KG1 (cell line): ENCODE measurements around the gene RIPOR3.
"Not testable (repeated sequence)": the region's sequence is repeated elsewhere in the genome, so short reads cannot be mapped to it uniquely, and the experiment has no call there.

Source experiments
- DNase-seq: peaks from one replicate; lab custom pipeline; 2025; lab: John Stamatoyannopoulos, UW

Gene RIPOR3

GRCh38 chr20:50607850-50608749 lies 83.2 kb downstream of the RIPOR3 start:
- no peak for DNase-seq

GRCh38 chr20:50607436-50607835 lies 83.9 kb downstream of the RIPOR3 start:
- no peak for DNase-seq

DNA sequence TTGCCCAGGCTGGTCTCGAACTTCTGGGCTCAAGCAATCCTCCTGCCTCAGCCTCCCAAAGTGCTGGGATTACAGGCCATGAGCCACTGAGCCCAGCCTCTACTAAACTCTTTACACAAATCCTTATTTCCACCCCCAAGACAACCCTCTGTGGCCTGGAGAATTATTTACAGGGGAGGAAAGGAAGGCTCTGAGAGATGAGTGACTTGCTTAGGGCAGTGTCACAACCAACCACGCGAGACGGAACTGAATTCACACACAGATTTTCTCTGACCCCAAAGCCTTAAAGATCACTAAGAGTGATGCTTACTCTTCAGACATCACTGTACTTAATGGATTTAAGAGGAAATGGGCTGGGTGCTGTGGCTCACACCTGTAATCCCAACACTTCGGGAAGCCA lies 86.2 kb downstream of the RIPOR3 start:
- no peak for DNase-seq

GRCh38 chr20:50604451-50604850 lies 86.9 kb downstream of the RIPOR3 start:
- no peak for DNase-seq

DNA sequence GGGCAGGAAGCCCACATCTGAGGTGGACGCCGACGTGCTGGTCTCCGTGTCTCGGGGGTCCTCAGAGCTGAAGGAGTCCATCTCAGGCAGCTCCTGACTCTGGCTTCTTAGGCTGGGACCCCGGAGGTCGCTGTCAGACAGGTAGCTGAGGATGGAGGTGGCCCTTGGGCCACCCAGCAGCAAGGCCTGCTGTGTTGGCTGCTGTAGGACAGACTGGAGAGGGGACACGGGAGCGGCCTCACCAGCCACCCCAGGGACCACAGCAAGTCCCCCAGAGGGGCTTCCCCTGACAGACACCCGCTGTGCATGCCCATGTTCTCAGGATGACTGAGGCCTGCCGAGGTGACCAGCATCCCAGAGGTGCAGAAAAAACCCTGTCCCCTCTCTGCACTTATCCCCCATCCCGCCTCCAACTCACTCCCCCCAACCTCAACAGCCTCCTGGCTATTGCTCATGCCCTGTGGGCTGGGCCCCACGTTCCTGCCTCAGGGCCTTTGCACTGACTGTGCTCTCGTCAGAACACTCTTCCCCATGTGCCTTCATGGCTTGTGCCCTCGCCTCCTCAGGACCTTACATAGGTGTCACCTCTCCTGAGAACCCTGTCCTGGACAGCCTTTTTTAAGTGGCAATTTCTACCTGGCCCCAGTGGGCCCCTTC lies 88.8 kb downstream of the RIPOR3 start:
- no peak for DNase-seq

DNA sequence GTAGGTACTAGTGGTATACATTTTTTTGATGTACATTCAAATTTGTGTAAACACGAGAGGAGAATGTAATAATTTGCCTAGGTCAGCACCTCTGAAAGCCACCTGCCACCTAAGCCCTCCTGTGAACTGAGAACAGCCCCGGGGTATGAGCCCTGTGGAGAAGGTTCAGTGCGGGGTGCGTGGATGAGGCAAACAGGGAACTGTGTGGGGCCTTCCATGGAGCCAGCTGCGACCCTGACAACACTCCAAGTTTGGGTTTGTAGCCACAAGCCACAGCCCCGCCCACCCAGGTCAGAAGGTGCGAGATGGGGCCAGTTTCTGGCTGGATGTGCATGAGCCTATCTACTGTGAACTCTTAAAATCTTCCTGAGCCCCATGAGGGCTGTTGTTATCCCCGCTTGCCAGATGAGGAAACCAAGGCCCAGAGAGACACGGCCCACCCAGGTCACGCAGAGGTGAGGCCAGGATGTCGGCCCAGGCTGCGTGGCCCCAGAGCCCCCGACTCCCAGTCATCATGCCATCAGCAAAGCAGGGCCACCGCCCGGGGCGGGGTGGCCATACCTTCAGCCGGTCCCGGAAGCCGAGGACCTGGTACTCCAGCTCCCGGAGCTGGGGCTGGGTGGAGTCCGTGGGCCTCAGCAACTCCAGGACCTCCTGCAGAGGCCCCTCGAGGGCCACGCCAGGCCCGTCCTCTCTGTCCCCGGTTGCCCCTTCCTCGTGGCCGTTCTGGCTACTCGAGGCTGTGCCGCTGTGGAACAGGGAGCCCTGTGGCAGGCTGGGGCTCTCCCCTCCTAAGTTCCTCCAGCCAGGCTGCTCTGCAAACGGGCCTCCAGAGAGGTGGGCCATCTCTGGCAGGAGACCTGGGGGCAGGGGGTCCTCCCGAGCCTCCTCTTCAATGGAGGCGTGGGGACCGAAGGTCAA lies 89.6 kb downstream of the RIPOR3 start:
- no peak for DNase-seq

GRCh38 chr20:50600281-50600895 lies 91.0 kb downstream of the RIPOR3 start:
- DNase-seq, result no peak

DNA sequence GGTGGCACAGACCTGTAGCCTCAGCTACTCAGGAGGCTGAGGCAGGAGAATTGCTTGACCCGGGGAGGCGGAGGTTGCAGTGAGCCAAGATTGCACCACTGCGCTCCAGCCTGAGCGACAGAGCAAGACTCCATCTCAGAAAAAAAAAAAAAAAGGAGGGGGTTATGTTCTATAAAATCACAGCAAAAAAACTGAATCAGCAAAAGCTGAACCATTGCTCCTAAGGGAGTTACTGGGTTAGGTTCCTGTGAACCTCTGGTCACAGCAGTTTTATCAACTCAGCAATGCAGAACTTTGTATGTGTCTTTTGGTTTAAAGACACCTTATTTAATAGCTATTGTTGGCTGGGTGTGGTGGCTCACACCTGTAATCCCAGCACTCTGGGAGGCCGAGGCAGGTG lies 92.6 kb downstream of the RIPOR3 start:
- not testable (repeated sequence) for DNase-seq

DNA sequence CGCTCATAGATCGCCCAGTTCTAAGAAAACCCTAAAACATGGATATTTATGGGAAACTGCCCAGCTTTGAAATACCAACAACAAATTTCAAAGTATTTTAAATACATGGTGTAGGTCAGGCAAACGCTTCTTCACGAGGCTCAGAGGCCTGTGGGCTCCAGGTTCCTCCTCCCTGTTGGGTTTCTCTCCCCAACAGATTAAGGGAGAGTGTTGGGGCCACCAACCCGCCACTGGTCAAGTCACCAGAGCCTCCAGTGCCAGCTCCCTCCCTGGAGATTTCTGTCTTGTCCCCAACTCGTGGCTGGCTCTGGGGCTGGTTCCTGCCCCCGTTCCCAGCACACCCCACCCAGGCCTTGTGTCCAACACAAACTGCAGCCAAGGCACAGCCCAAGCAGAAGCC lies 93.3 kb downstream of the RIPOR3 start:
- no peak for DNase-seq

GRCh38 chr20:50597406-50597969 lies 93.9 kb downstream of the RIPOR3 start:
- DNase-seq, result no peak

DNA sequence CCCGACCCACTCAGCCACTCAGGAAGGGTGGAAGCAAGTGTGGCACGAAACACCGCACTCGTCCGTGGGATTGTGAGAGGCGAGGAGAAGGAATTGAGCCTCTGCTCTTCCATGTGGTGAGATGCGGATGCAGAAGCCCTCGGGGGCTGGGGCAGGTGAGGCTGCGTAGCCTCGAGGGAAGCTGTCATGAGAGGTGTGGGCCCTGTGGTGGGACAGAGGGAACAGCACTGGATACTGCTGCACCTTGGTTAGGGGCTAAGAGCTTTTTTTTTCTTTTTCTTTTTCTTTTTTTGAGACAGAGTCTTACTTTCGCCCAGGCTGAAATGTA lies 94.7 kb downstream of the RIPOR3 start:
- no peak for DNase-seq

DNA sequence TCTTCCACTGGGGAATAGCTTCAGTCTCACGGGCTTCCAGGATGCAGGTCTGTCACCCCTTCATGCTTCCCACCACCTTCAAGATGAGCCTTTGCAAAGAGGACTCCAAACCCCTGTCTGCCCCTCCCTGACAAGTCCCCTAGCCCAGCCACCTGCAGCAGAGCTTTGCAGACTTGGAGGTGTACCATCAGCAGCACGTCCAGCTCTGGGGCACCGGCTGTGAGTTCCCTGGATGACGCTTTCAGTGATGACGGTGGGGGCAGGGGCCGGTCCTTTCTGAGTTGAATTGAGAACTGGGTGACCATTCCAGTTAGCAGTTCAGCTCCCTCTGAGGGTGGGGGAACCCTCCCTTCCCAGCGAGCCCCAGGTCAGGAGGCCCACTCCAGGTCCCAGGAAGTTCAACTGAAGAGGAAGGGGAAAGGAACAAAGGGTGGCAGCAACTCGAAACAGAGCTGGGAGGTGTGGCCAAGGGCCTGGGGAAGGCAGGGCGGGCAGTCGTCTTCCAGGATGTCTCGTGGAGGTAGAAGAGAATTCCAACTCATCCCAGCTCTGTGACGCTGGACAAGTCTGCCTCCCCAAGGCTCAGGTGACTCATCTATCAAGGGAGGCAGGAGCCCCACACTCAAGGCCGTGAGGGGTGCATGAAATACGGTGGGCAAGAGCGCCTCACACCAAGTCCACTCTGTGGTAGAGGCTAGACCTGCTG lies 95.2 kb downstream of the RIPOR3 start:
- no peak for DNase-seq

DNA sequence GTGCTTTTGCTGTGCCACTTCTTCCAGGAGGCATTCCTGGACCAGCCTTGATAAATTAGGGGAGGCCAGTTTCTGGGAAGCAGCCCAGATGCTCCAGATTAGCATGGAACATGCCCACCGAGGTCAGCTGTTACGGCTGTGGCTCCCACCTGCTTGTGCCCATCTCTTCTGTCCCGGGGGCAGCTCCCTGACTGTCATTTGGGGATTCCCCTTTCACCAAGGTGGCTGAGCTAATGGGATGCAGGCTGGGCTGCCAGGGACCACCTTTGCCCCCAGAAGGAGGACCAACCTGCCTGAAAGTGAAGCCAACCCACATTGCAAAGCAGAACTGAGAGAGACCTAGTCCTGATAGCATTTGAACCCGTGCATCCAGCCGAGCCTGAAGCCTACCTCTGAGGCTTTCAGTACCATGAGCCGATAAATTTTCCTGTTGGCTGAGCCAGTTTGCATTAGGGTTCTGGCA lies 95.9 kb downstream of the RIPOR3 start:
- DNase-seq, result no peak

GRCh38 chr20:50594591-50595432 lies 96.5 kb downstream of the RIPOR3 start:
- DNase-seq, result no peak

DNA sequence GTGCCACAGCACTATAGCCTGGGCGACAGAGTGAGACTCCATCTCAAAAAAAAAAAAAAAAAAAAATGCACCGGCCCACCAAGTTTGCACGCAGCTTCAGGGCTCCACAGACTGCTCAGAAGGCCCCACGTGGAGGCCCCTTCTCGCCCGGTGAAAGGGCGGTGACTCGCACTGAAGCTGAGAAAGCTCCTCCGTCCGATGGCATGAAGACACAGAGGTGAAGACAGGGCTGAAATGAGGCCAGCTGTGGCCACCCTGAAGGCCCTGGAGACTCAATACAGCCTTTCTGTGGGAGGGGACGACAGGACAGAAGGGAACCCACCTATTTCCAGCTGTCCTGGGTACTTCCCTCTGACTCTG lies 97.1 kb downstream of the RIPOR3 start:
- DNase-seq, result no peak

DNA sequence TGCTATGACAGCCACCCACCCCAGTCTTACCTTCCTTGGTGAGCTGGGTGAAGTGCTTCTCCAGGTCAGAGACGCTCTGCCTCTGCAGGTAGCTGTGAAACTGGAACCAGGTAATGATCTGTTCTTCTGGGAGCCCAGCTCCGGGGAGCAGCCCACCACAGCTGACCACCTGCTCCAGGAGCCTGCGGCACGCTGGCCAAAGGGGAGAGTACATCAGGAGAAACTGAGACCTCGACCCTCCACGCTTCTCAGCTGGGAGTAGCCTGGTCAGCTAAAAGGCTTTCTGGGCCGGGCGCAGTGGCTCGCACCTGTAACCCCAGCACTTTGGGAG lies 98.4 kb downstream of the RIPOR3 start:
- DNase-seq, result no peak

DNA sequence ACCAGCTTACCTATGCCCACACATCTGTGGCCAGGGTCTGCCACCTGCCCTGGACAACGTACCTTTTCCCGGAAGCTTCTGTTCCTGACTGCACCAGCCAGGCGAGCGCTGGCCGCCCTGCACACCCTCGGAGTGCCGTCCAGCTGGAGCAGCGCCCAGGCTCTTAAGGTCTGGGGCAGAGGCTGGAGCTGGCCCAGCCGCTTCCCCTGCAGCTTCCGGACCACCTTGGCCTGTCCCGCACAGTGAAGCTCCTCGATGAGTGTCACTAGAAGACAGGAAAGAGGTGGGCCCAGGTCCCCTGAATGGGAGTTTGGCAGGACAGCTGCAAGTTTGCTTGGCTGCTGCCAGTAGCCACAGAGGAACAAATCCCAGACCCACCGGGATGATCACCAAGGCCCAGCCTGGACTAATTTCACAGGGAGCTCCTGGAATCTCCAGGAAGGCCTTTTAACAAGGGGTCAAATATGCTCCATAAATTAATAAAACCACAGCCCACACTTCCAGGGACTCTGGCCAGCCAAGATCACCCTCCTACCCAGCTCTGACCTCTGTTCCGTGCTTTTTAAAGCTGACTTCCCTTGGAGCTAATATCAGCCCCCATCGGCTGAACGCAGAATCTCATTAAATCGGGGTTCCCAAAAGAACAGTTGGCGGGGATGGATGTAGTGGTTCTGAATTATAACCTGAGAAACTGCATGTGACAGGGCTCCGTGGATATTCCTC lies 98.9 kb downstream of the RIPOR3 start:
- DNase-seq, result no peak

DNA sequence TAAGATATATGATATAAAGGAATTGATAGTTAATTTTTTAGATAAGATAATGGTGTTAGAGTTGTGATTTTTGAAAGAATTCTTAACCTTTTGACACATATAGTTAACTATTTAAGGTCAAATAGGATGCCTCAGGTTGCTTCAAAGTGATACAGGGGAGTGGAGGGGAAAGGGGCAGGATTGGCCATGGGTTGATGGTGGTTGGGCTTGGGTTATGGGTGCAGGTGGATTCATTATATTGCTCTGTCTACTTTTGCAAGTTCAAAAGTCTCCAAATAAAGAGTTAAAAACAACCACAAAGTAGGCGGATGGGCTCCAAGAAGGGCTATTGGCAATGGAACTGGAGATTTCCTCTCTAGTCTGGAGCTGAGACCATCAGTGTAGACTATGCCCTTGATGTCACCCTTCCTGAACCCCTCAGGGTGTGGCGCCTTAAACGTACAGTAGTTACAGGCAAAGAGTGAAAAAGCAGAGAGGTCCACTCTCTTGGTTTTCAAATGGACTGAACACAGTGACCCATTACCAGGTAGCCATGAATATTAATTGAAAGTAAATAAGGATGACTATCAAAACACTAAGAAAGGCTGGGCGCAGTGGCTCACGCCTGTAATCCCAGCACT lies 100.0 kb downstream of the RIPOR3 start:
- DNase-seq, result no peak

- DNase-seq, result no peak
Observed at GRCh38 chr20:50590348-50590664, 101.0 kb downstream of the RIPOR3 start.
